Loucy (cell line): ENCODE measurements around the gene SLC6A1.

ENCODE experiments used
- H2AFZ ChIP-seq: fragments of 200-600 bp; sonication (generic); 2 replicates; pipeline ENCODE4 v1.6.0; 2016; ENCODE audit warnings: antibody characterized with exemption, mild to moderate bottlenecking, low read length, moderate library complexity
- H3F3A ChIP-seq: fragments of 200-600 bp; 2 replicates; pipeline ENCODE4 v1.6.0; 2016; ENCODE audit warnings: antibody characterized with exemption, low read depth, mild to moderate bottlenecking
- H3K27me3 ChIP-seq: fragments of 200-600 bp; sonication (generic); 2 replicates; pipeline ENCODE4 v1.6.1; 2014; ENCODE audit warnings: low read length, mild to moderate bottlenecking; ENCODE audit not compliant: insufficient read depth, poor library complexity, severe bottlenecking
- H3K36me3 ChIP-seq: fragments of 200-600 bp; sonication (generic); 2 replicates; pipeline ENCODE4 v1.6.1; 2016; ENCODE audit warnings: low read length; ENCODE audit not compliant: insufficient read depth
- H3K4me1 ChIP-seq: fragments of 200-600 bp; sonication (generic); 2 replicates; pipeline ENCODE4 v1.5.1; 2014; ENCODE audit warnings: low read length, mild to moderate bottlenecking; ENCODE audit not compliant: insufficient read depth, poor library complexity, severe bottlenecking
- H3K4me2 ChIP-seq: fragments of 200-600 bp; sonication (generic); 2 replicates; pipeline ENCODE4 v1.6.0; 2014; ENCODE audit warnings: antibody characterized with exemption, low read length, low read depth, mild to moderate bottlenecking; ENCODE audit not compliant: poor library complexity, severe bottlenecking
- H3K4me3 ChIP-seq: fragments of 200-600 bp; sonication (generic); 2 replicates; pipeline ENCODE4 v1.5.1; 2014; ENCODE audit warnings: low read length, mild to moderate bottlenecking, mixed read lengths; ENCODE audit not compliant: poor library complexity, severe bottlenecking
- H3K79me2 ChIP-seq: fragments of 200-600 bp; sonication (generic); 2 replicates; pipeline ENCODE4 v1.6.1; 2014; ENCODE audit warnings: low read length; ENCODE audit not compliant: insufficient read depth
- H3K9ac ChIP-seq: fragments of 200-600 bp; sonication (generic); 2 replicates; pipeline ENCODE4 v1.6.0; 2014; ENCODE audit warnings: mild to moderate bottlenecking, low read depth, low read length, moderate library complexity; ENCODE audit not compliant: poor library complexity, severe bottlenecking
- H3K9me2 ChIP-seq: fragments of 200-600 bp; sonication (generic); replicated peaks from 2 replicates; pipeline ENCODE4 v1.6.1; 2016; ENCODE audit warnings: low read depth, low read length, mixed read lengths
- H3K9me3 ChIP-seq: fragments of 200-600 bp; sonication (generic); 2 replicates; pipeline ENCODE4 v1.6.1; 2014; ENCODE audit warnings: mild to moderate bottlenecking, antibody characterized with exemption, low read length, low read depth; ENCODE audit not compliant: insufficient read depth
- H4K20me1 ChIP-seq: fragments of 200-600 bp; sonication (generic); 2 replicates; pipeline ENCODE4 v1.6.0; 2014; ENCODE audit warnings: antibody characterized with exemption, low read length, mild to moderate bottlenecking; ENCODE audit not compliant: insufficient read depth, poor library complexity, severe bottlenecking
- EZH2phosphoT487 ChIP-seq: fragments of 200-600 bp; IDR thresholded peaks from 2 replicates; pipeline ENCODE4 v1.6.1; 2018; ENCODE audit warnings: antibody characterized with exemption, mild to moderate bottlenecking, moderate library complexity, borderline replicate concordance
- TF ChIP-seq, protein P1 (sequence below): fragments of 200-600 bp; sonication (generic); conservative IDR thresholded peaks from 2 replicates; pipeline ENCODE4 v1.5.1; 2014; ENCODE audit warnings: mild to moderate bottlenecking, antibody characterized with exemption, low read length

Gene SLC6A1

DNA sequence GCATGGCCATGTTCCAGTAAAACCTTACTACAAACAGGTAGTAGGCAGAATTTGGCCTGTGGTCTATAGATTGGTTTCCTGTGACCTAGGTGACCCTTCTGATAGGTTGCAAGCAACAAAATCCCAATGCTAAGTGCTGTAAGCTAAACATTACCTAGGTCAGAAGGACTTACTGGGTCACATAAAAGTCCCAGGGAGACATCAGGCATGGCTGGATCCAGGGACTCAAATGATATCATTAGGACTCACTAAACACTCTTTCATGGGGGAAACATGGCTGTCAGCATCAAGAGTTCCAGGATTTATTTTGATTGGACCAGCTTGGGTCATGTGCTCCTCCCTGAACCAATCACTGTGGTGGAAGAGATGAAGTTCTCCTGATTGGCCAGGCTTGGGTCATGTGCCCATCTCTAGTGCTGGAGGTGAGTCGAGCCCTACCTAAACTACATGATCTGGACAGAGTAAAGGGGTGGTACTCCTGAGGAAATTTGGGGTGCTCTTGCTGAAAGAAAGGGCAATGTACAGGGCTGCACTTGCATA, 16.8 kb upstream of the SLC6A1 start:
- Histone ChIP-seq H4K20me1 (no peaks in the 10 kb centered on the region), H3K36me3 (no peaks in the 10 kb centered on the region), H3K27me3 (no peaks in the 10 kb centered on the region), H3F3A (no peaks in the 10 kb centered on the region), H3K4me1 (no peaks in the 10 kb centered on the region), H2AFZ (no peak overlapping the region), H3K9me3 (no peaks in the 10 kb centered on the region; the same call in 1 of the 2 replicates), H3K9ac (no peak overlapping the region), H3K9me2 (no peaks in the 10 kb centered on the region), H3K4me3 (no peak overlapping the region), H3K4me2 (no peak overlapping the region), H3K79me2 (no peaks in the 10 kb centered on the region)
- TF ChIP-seq EZH2phosphoT487, result no peak
- TF ChIP-seq, protein P1, sequence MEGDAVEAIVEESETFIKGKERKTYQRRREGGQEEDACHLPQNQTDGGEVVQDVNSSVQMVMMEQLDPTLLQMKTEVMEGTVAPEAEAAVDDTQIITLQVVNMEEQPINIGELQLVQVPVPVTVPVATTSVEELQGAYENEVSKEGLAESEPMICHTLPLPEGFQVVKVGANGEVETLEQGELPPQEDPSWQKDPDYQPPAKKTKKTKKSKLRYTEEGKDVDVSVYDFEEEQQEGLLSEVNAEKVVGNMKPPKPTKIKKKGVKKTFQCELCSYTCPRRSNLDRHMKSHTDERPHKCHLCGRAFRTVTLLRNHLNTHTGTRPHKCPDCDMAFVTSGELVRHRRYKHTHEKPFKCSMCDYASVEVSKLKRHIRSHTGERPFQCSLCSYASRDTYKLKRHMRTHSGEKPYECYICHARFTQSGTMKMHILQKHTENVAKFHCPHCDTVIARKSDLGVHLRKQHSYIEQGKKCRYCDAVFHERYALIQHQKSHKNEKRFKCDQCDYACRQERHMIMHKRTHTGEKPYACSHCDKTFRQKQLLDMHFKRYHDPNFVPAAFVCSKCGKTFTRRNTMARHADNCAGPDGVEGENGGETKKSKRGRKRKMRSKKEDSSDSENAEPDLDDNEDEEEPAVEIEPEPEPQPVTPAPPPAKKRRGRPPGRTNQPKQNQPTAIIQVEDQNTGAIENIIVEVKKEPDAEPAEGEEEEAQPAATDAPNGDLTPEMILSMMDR, result no peak

DNA sequence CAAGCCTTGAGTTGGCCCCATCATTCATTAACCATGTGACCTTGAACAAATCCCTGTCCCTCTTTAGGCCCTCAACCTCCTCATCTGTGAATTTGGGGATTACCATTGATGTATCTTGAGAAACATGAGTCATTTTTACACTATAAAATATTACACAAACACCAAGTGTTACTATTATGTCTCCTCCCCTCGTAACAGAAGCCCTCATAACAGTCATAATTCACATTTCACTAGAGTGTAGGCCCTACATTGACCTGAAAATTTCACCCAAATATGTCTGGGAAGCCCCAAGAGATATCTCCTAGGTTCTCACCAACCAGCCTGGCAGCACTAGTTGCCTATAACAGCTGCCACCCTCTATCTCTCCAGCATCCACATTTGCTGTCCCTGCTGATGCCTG, 15.8 kb upstream of the SLC6A1 start:
- Histone ChIP-seq H3K9me3 (no peaks in the 10 kb centered on the region; the same call in 1 of the 2 replicates), H3K4me2 (no peak overlapping the region), H3K9me2 (no peaks in the 10 kb centered on the region), H4K20me1 (no peaks in the 10 kb centered on the region), H3F3A (no peaks in the 10 kb centered on the region), H3K9ac (no peak overlapping the region), H3K4me1 (no peaks in the 10 kb centered on the region), H2AFZ (no peak overlapping the region), H3K36me3 (no peaks in the 10 kb centered on the region), H3K79me2 (no peaks in the 10 kb centered on the region), H3K4me3 (no peak overlapping the region), H3K27me3 (no peaks in the 10 kb centered on the region)
- TF ChIP-seq EZH2phosphoT487, result no peak
- TF ChIP-seq, protein P1, result no peak

DNA sequence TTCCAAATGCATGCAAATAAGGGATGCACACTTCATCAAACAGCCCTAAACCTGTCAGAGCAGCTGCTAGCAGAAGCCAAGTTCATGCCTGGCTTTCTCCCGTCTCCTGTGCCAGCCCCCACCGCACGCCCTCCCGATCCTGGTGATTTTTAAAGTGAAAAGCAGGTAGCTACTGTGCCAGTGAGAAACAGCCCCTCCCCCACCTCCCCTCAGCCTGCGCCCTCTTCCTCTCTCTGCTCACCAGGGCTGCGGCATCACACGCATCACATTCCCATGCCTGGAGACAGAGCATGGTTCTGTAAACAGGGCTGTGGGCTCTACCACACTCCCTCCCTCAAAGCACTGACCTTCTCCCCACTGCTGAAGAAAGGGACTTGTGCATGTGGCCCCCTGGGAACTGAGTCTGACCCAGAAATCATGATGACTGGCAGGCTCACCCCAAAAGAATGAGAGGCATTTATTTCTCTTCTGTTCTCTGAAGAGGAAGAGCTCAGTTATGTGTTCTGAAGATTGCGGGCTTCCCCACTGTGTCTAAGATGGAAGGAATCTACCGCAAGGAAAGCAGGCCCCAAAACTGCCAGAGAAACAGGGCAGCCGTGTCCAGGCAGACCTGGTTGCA, 14.5 kb upstream of the SLC6A1 start:
- H3K27me3 ChIP-seq, result no peaks in the 10 kb centered on the region
- no peaks in the 10 kb centered on the region; the same call in 1 of the 2 replicates for H3K9me3 ChIP-seq
- no peaks in the 10 kb centered on the region for H3F3A ChIP-seq
- H3K36me3 ChIP-seq, result no peaks in the 10 kb centered on the region
- TF ChIP-seq, protein P1, result no peak
- no peak for TF ChIP-seq EZH2phosphoT487
- H2AFZ ChIP-seq, result no peak overlapping the region
- H3K9me2 ChIP-seq, result no peaks in the 10 kb centered on the region
- H3K4me2 ChIP-seq, result no peak overlapping the region
- no peaks in the 10 kb centered on the region for H4K20me1 ChIP-seq
- no peaks in the 10 kb centered on the region for H3K4me1 ChIP-seq
- H3K9ac ChIP-seq, result no peak overlapping the region
- H3K79me2 ChIP-seq, result no peaks in the 10 kb centered on the region
- no peak overlapping the region for H3K4me3 ChIP-seq
